GM12878 (cell line): ENCODE measurements around the gene ALG1L2. TPM values are rescaled to one million over a fixed set of nuclear protein-coding genes. Genes with fewer than 3 reads are reported as not detected.

ENCODE experiments used
- BCLAF1 ChIP-seq: fragments of 450-650 bp; IDR thresholded peaks from 2 replicates; pipeline ENCODE4 v1.6.1; 2017; ENCODE audit warnings: antibody characterized with exemption, mild to moderate bottlenecking, moderate library complexity
- EGR1 ChIP-seq, 2 experiments: IDR thresholded peaks; 1 replicate in 1 of 2; 2 replicates in 1 of 2; pipeline ENCODE4 v1.6.1; 2011 to 2012; ENCODE audit warnings: low read depth in 2 of 2, low read length in 2 of 2, borderline replicate concordance in 1 of 2, mild to moderate bottlenecking in 1 of 2, moderate library complexity in 1 of 2
- MXI1 ChIP-seq: fragments of 150-350 bp; IDR thresholded peaks from 2 replicates; pipeline ENCODE4 v1.6.1; 2011; ENCODE audit warnings: low read depth, mild to moderate bottlenecking, inconsistent platforms, low read length, improper control_type of control experiment
- RELA ChIP-seq: fragments of 450-650 bp; IDR thresholded peaks from 2 replicates; pipeline ENCODE4 v1.8.0; 2014; ENCODE audit warnings: borderline replicate concordance; ENCODE audit not compliant: partially characterized antibody
- SMAD1 ChIP-seq: fragments of 450-650 bp; IDR thresholded peaks from 2 replicates; pipeline ENCODE4 v1.6.1; 2018; ENCODE audit warnings: mild to moderate bottlenecking, low read depth; ENCODE audit not compliant: partially characterized antibody
- SREBF1 ChIP-seq: IDR thresholded peaks from 2 replicates; pipeline ENCODE4 v1.6.1; 2012; ENCODE audit warnings: mild to moderate bottlenecking, low read length
- SRF ChIP-seq, 2 experiments: IDR thresholded peaks; 2 replicates each; pipeline ENCODE4 v1.6.1; 2011; ENCODE audit warnings: low read depth in 2 of 2, low read length in 2 of 2, mild to moderate bottlenecking in 1 of 2, moderate library complexity in 1 of 2
- YY1 ChIP-seq: IDR thresholded peaks from 2 replicates; pipeline ENCODE4 v1.6.1; 2011; ENCODE audit warnings: low read depth, mild to moderate bottlenecking, low read length
- polyA plus RNA-seq, 11 experiments: library from polyadenylated mRNA; depleted of rRNA in 4 of 11; unstranded in 6 of 11; stranded (reverse) in 5 of 11; fragments of >200 nt; fragmentation: Nextera tagmentation in 4 of 11; fragmentation: Illumina TruSeq in 1 of 11; extraction: Ambion mirVana in 4 of 11; extraction: Trizol in 1 of 11; gene quantifications; 1 replicate in 1 of 11; 2 replicates in 10 of 11; pipeline versions ENCODE4 v1.2.1 to v1.2.3, GENCODE V29; 2011 to 2016; ENCODE audit warnings: inconsistent platforms in 2 of 11, missing spikeins in 2 of 11, low read depth in 1 of 11
- total RNA-seq, 4 experiments: library from RNA; depleted of rRNA in 3 of 4; stranded (reverse); fragments of >200 nt in 3 of 4; fragmentation: Illumina TruSeq in 1 of 4; extraction: Trizol in 1 of 4; gene quantifications; 2 replicates each; pipeline versions ENCODE4 v1.2.1 to v1.2.3, GENCODE V29; 2013 to 2021

Gene ALG1L2
- total and polyA plus RNA-seq, 10 of the 15 experiments (the other 5 are each of a cell fraction or from before 2014, with no cell fraction given): 0.09 to 0.31 (median 0.16) TPM; not detected in 6

- no peak for TF ChIP-seq BCLAF1
- TF ChIP-seq SRF (IDR thresholded peaks at IDR 0.05; ENCODE audit: low read depth in 2 of 2, low read length in 2 of 2): 0 out of 4 replicates have a peak, but pooled peaks of 1 of the 2 experiments have one; percentile 49
- no peak for TF ChIP-seq SREBF1
- TF ChIP-seq EGR1 (IDR thresholded peaks at IDR 0.05; ENCODE audit: borderline replicate concordance in 1 of 2, low read depth in 2 of 2, low read length in 2 of 2): peak in 1 of 2 experiments; percentile 86; a peak in 2 of 3 replicates
- TF ChIP-seq RELA: peak; percentile 18
- peak; percentile 95 for TF ChIP-seq YY1
- no peak for TF ChIP-seq SMAD1
- peak; percentile 81; the same call in 1 of the 2 replicates for TF ChIP-seq MXI1
Measured at GRCh38 chr3:130111185-130111864, 29.7 kb downstream of the ALG1L2 start (continued).
